Gastroesophageal sphincter (tissue), 4 donors: ENCODE results near the gene CTIF. TPM values are rescaled to one million over a fixed set of nuclear protein-coding genes. Genes with fewer than 3 reads are reported as not detected.

ENCODE experiments used
- ATAC-seq: fragments of 150-250 bp; one replicate; pipeline ENCODE4 v1.9.1; 2016; ENCODE audit warnings: mild to moderate bottlenecking, moderate library complexity
- H3K27ac ChIP-seq, 4 donors: fragments of 200-600 bp; sonication (generic) in 3 of 4; 1 replicate in 3 of 4; 2 replicates in 1 of 4; pipeline ENCODE4 v1.5.1; 2016 to 2019
- H3K27me3 ChIP-seq: fragments of 200-600 bp; sonication (generic); one replicate; pipeline ENCODE4 v1.5.1; 2019
- H3K36me3 ChIP-seq, 2 donors: fragments of 200-600 bp; sonication (generic); one replicate each; pipeline ENCODE4 v1.5.1; 2019; ENCODE audit warnings: control low read depth in 1 of 2
- H3K4me1 ChIP-seq, 3 donors: fragments of 200-600 bp; sonication (generic); 1 replicate in 2 of 3; 2 replicates in 1 of 3; pipeline ENCODE4 v1.5.1; 2016 to 2019; ENCODE audit warnings: control low read depth in 2 of 3
- H3K4me3 ChIP-seq, 2 donors: fragments of 200-600 bp; sonication (generic); one replicate each; pipeline ENCODE4 v1.5.1; 2019; ENCODE audit warnings: mild to moderate bottlenecking in 1 of 2, moderate library complexity in 1 of 2
- H3K9me3 ChIP-seq, 3 donors: fragments of 200-600 bp; sonication (generic); one replicate each; pipeline ENCODE4 v1.5.1; 2017 to 2019; ENCODE audit warnings: control low read depth in 2 of 3
- EP300 ChIP-seq: sonication (generic); formaldehyde crosslinking; IDR thresholded peaks from one replicate; pipeline ENCODE4 v1.6.1; 2017; ENCODE audit warnings: antibody characterized with exemption, mild to moderate bottlenecking
- POLR2A ChIP-seq, 2 donors: fragments of 450-650 bp; IDR thresholded peaks; one replicate each; pipeline ENCODE4 v1.6.1; 2017; ENCODE audit warnings: antibody characterized with exemption in 2 of 2, mild to moderate bottlenecking in 2 of 2, moderate library complexity in 1 of 2
- POLR2AphosphoS5 ChIP-seq: sonication (generic); formaldehyde crosslinking; IDR thresholded peaks from one replicate; pipeline ENCODE4 v1.6.1; 2017; ENCODE audit warnings: antibody characterized with exemption
- WGBS, 2 donors: methylation state at CpG; one replicate each; pipeline ENCODE4 v1.1.5; 2018; ENCODE audit warnings: low coverage in 1 of 2; 5-methylcytosine and 5-hydroxymethylcytosine counted together
- total RNA-seq, 4 donors: library from RNA; depleted of rRNA; stranded (reverse); fragments of >200 nt; gene quantifications; one replicate each; pipeline ENCODE4 v1.1.0, GENCODE V29; 2016
- TF ChIP-seq, protein P1 (sequence below), 4 experiments: fragments of 200-600 bp in 2 of 4; fragments of 450-650 bp in 2 of 4; sonication (generic) in 1 of 4; IDR thresholded peaks; one replicate each; pipeline ENCODE4 v1.5.1; 2017 to 2019; ENCODE audit warnings: antibody characterized with exemption in 4 of 4, mild to moderate bottlenecking in 2 of 4, moderate library complexity in 2 of 4

Gene CTIF
- total RNA-seq, 4 donors from 2014 or later = 31.4 to 124 (median 78.1) TPM

GRCh38 chr18:48884771-48885170 lies 345.9 kb downstream of the CTIF start:
- 72 to 87% methylated on average over 3 of the region's 4 CpGs for WGBS, 2 donors
- Histone ChIP-seq H3K36me3 (no peaks in the 10 kb centered on the region), H3K4me3 (no peak overlapping the region), H3K9me3 (no peaks in the 10 kb centered on the region), H3K27ac (no peak overlapping the region), H3K27me3 (no peaks in the 10 kb centered on the region), H3K4me1 (peaks cover 0 to 24% (median 3%) of the 10 kb centered on the region in 3 donors)
- TF ChIP-seq EP300 = no peak
- TF ChIP-seq, protein P1, sequence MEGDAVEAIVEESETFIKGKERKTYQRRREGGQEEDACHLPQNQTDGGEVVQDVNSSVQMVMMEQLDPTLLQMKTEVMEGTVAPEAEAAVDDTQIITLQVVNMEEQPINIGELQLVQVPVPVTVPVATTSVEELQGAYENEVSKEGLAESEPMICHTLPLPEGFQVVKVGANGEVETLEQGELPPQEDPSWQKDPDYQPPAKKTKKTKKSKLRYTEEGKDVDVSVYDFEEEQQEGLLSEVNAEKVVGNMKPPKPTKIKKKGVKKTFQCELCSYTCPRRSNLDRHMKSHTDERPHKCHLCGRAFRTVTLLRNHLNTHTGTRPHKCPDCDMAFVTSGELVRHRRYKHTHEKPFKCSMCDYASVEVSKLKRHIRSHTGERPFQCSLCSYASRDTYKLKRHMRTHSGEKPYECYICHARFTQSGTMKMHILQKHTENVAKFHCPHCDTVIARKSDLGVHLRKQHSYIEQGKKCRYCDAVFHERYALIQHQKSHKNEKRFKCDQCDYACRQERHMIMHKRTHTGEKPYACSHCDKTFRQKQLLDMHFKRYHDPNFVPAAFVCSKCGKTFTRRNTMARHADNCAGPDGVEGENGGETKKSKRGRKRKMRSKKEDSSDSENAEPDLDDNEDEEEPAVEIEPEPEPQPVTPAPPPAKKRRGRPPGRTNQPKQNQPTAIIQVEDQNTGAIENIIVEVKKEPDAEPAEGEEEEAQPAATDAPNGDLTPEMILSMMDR (IDR thresholded peaks at IDR 0.05) = no peak
- TF ChIP-seq POLR2A (IDR thresholded peaks at IDR 0.05) = no peak
- no peak for TF ChIP-seq POLR2AphosphoS5
- no peak for ATAC-seq

- 100% methylated on average over 2 to 3 of the region's 11 CpGs for WGBS, 2 donors
- no peak overlapping the region for H3K27ac ChIP-seq
- no peak overlapping the region for H3K4me3 ChIP-seq
- ATAC-seq = no peak
- peaks cover 0 to 29% (median 6%) of the 10 kb centered on the region in 3 donors for H3K4me1 ChIP-seq
- no peaks in the 10 kb centered on the region for H3K9me3 ChIP-seq
- H3K27me3 ChIP-seq = no peaks in the 10 kb centered on the region
- TF ChIP-seq POLR2A (IDR thresholded peaks at IDR 0.05) = no peak
- TF ChIP-seq EP300 = no peak
- no peak for TF ChIP-seq POLR2AphosphoS5
- TF ChIP-seq, protein P1 (IDR thresholded peaks at IDR 0.05) = no peak
- H3K36me3 ChIP-seq = no peaks in the 10 kb centered on the region
Measured at GRCh38 chr18:48885266-48885923, 346.6 kb downstream of the CTIF start.

GRCh38 chr18:48885924-48886400 lies 347.1 kb downstream of the CTIF start:
- Histone ChIP-seq H3K36me3 (no peaks in the 10 kb centered on the region), H3K27me3 (no peaks in the 10 kb centered on the region), H3K9me3 (no peaks in the 10 kb centered on the region), H3K4me1 (peaks cover 0 to 29% (median 6%) of the 10 kb centered on the region in 3 donors), H3K27ac (no peak overlapping the region), H3K4me3 (no peak overlapping the region)
- no peak for ATAC-seq
- no peak for TF ChIP-seq POLR2A (IDR thresholded peaks at IDR 0.05)
- TF ChIP-seq, protein P1 (IDR thresholded peaks at IDR 0.05) = no peak
- 100% methylated on average over 1 of the region's 7 CpGs for WGBS, 2 donors

DNA sequence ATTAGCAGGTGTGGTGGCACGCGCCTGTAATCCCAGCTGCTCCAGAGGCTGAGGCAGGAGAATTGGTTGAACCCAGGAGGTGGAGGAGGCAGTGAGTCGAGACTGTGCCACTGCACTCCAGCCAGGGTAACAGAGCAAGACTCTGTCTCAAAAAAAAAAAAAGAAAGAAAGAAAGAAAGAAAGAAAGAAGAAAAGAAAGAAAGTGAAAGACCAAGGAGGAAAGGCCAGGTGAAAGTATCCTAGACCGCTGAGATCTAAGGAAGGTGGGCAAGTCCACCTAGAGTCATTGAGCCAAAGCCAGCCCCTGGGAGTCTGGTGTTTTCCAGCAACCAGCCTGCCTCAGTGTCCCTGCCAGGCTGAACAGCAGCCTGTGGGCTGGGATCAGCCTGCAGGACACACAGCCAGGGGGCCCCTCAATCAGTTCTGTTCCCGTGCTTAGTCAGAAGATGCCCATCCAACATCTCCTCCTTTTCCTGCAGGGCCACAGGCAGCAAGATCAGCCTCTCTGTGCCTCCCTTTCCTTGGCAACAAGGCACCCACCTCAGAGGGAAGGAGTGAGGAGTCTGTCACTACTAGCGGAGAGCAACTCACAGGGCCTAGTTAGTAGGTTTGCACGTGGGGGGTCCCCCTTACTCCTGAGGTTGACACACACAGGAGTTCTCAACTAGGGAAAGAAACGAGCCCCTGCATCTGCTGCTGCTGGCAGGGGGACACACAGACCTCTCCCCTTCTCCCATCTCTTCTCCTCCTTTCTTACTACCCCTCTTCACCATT lies 347.9 kb downstream of the CTIF start:
- 90 to 100% methylated on average over 1 to 4 of the region's 8 CpGs for WGBS, 2 donors
- Histone ChIP-seq H3K4me3 (no peak overlapping the region), H3K36me3 (no peaks in the 10 kb centered on the region), H3K27me3 (no peaks in the 10 kb centered on the region), H3K9me3 (no peaks in the 10 kb centered on the region), H3K4me1 (peaks cover 0 to 29% (median 6%) of the 10 kb centered on the region in 3 donors), H3K27ac (no peak overlapping the region)
- no peak for ATAC-seq
- TF ChIP-seq EP300 (no peak), POLR2A (IDR thresholded peaks at IDR 0.05) (no peak), POLR2AphosphoS5 (no peak)
- TF ChIP-seq, protein P1 (IDR thresholded peaks at IDR 0.05) = no peak
